ENCODE data around the gene CACNA1C.

GRCh38 chr12:2325519-2325918 is 272.7 kb downstream of the CACNA1C start:
- no peak for TF ChIP-seq CTCF (IDR thresholded peaks at IDR 0.05)
- TF ChIP-seq POLR2A (IDR thresholded peaks at IDR 0.05), result no peak
- TF ChIP-seq EP300 (IDR thresholded peaks at IDR 0.05), result no peak
- no peak for TF ChIP-seq POLR2AphosphoS5 (IDR thresholded peaks at IDR 0.05)

All from upper lobe of left lung (tissue), 4 donors.